ENCODE measurements around the gene LDB2. TPM values are rescaled to one million over a fixed set of nuclear protein-coding genes. Genes with fewer than 3 reads are reported as not detected.

LDB2 gene
- total RNA-seq, 2 experiments from 2014 or later = not detected

DNA sequence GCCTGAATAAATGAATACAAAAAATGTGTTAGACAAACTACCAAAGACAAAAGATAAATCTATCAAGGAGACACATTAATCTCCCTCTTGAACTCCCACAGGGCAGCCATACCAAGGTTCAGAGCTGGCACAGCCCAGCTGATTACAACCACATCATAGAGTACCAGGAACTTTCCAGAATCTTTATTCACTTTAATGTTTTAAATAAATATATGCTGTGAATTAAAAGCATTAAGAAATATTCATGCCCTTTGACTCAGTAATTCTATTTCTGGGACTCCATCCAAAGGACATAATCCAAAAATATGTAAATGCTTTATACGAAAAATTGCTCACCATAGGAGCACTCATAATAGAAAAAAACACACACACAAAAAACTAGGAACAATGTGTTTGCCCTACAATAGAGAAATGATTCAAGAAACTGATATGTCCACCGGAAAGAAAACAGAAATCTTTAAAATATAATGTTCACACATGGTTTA lies 126.0 kb downstream of the LDB2 start:
- no peak overlapping the region for H3K27ac Mint-ChIP-seq
- ChIA-PET POLR2A (no interaction called here), CTCF (no interaction called here)
- H3K27me3 Mint-ChIP-seq = peaks cover 1% of the 10 kb centered on the region
- DNase-seq = no peak
- intact Hi-C loops (cut with micrococcal nuclease) = no loop called here
- H3K36me3 Mint-ChIP-seq = no peaks in the 10 kb centered on the region
- no peaks in the 10 kb centered on the region for H3K4me1 Mint-ChIP-seq (ENCODE audit: low read depth)
- H3K4me3 Mint-ChIP-seq = no peak overlapping the region
- H3K9me3 Mint-ChIP-seq = no peaks in the 10 kb centered on the region

DNA sequence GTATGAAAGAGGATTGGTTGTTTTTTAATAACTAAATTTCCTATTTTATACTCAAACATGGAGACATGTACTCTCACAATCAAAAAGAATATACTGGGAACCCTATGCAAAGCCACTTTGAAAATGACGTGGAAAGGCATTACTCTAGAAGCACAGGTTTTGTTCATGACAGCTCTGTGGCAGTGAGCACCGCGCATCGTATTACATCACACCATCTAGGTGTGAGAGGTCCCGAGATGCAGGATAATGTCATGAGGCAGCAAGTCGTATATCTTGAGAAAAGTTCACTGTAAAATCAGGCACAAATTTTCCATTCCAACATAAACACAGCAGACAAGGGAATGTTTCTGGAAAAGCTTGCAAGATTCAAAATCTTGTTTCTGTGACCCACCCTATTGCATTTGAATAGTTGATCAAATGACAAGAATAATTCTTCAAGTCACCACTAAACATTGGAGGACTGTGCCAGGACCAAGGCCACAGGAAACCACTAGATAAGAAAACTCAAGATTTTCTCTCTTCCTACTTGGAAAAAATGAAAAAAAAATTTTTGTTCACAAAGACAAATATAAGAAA lies 127.6 kb downstream of the LDB2 start:
- ChIA-PET POLR2A (no interaction called here), CTCF (no interaction called here)
- H3K9me3 Mint-ChIP-seq = no peaks in the 10 kb centered on the region
- no peaks in the 10 kb centered on the region for H3K4me1 Mint-ChIP-seq (ENCODE audit: low read depth)
- H3K27ac Mint-ChIP-seq = no peak overlapping the region
- no peak for DNase-seq
- H3K36me3 Mint-ChIP-seq = no peaks in the 10 kb centered on the region
- no peak overlapping the region for H3K4me3 Mint-ChIP-seq
- peaks cover 3% of the 10 kb centered on the region for H3K27me3 Mint-ChIP-seq
- intact Hi-C loops (cut with micrococcal nuclease) = no loop called here

DNA sequence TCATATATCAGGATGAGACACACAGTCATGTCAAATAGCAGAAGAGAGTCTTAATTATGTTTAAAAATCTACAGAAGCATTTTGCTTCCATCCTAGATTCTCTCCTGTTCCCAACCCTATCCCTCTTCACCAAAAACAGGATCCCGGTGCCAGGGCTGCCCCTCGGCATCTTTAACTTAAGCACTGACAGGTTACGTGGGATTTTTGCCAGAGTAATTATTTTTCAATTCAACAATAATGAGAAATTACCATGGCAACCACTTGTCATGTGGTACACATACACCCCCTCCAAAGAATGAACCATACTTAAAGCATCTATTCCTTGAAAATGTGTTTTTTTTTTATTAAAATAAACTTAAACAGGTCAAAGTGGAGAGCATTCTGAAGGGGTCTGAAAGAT lies 130.6 kb downstream of the LDB2 start:
- no peak for DNase-seq
- ChIA-PET POLR2A (no interaction called here), CTCF (no interaction called here)
- no peak overlapping the region for H3K4me3 Mint-ChIP-seq
- H3K27ac Mint-ChIP-seq = no peak overlapping the region
- intact Hi-C loops (cut with micrococcal nuclease) = no loop called here
- no peaks in the 10 kb centered on the region for H3K4me1 Mint-ChIP-seq (ENCODE audit: low read depth)
- H3K27me3 Mint-ChIP-seq = peaks cover 1% of the 10 kb centered on the region
- no peaks in the 10 kb centered on the region for H3K9me3 Mint-ChIP-seq
- no peaks in the 10 kb centered on the region for H3K36me3 Mint-ChIP-seq

DNA sequence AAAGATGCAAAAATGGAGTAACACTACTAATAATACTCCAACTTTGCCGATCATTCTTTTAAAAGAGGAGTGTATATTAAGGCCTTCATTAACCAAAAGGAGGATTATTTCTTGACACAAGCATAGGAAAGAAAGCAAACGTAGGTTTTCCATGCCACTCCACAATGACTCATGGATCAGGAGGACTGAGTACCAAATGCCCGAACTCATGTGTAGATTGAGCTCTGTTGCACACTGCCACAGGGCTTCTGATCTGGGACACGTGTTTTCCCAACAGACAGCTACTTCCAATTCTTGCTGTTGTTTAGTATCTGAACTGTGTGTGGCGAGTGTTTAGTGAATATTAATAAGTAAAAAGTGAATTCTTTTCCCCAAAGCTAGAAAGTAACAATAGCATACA lies 131.2 kb downstream of the LDB2 start:
- POLR2A ChIA-PET = no interaction called here
- CTCF ChIA-PET = no interaction called here
- Mint-ChIP-seq H3K36me3 (no peaks in the 10 kb centered on the region), H3K9me3 (no peaks in the 10 kb centered on the region), H3K27me3 (peaks cover 1% of the 10 kb centered on the region), H3K4me1 (ENCODE audit: low read depth) (no peaks in the 10 kb centered on the region), H3K4me3 (no peak overlapping the region), H3K27ac (no peak overlapping the region)
- intact Hi-C loops (cut with micrococcal nuclease) = no loop called here
- DNase-seq = no peak

DNA sequence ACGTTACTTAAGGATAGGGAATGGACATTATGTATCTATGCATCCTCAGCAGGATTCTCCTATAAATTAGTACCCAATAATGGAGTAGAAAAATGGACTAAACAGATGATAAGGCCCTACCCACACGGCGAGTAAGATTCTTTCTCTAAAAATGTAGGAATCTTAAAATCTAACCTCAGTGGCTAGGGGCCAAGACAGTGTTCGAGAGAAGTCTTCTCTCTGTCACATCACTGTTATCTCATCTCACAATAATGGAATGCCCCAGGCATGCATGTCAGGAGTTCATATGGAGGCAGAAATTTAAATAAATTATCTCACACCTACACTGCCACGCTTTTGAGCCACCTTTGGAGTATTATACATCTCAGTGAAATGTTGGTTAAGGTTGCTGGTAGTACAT lies 132.9 kb downstream of the LDB2 start:
- Mint-ChIP-seq H3K9me3 (no peaks in the 10 kb centered on the region), H3K27ac (no peak overlapping the region), H3K4me1 (ENCODE audit: low read depth) (no peaks in the 10 kb centered on the region), H3K27me3 (peaks cover 1% of the 10 kb centered on the region), H3K36me3 (no peaks in the 10 kb centered on the region), H3K4me3 (no peak overlapping the region)
- intact Hi-C loops (cut with micrococcal nuclease) = no loop called here
- CTCF ChIA-PET = no interaction called here
- DNase-seq = no peak
- POLR2A ChIA-PET = no interaction called here

DNA sequence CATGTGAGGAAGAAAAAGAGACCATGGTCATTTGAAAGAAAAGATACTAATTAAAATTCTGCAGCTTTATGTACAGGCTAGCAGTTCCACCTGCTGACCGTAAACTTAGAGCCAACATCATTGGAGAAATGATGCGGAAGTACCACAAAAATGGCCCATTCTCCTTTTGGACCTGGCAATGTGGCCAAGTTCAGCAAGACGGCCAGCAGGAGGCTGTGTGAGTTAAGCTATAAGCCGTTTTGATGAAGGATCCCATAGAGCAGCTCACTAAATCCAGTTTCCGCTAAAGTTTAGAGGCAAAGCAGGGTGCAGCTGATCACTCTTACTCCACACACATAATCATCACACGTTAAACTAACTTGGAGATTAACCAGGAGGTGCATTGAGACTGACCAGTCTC lies 133.8 kb downstream of the LDB2 start:
- H3K27ac Mint-ChIP-seq = no peak overlapping the region
- intact Hi-C loops (cut with micrococcal nuclease) = no loop called here
- DNase-seq = no peak
- ChIA-PET CTCF (no interaction called here), POLR2A (no interaction called here)
- H3K9me3 Mint-ChIP-seq = no peaks in the 10 kb centered on the region
- H3K4me1 Mint-ChIP-seq (ENCODE audit: low read depth) = no peaks in the 10 kb centered on the region
- H3K4me3 Mint-ChIP-seq = no peak overlapping the region
- peaks cover 1% of the 10 kb centered on the region for H3K27me3 Mint-ChIP-seq
- no peaks in the 10 kb centered on the region for H3K36me3 Mint-ChIP-seq

DNA sequence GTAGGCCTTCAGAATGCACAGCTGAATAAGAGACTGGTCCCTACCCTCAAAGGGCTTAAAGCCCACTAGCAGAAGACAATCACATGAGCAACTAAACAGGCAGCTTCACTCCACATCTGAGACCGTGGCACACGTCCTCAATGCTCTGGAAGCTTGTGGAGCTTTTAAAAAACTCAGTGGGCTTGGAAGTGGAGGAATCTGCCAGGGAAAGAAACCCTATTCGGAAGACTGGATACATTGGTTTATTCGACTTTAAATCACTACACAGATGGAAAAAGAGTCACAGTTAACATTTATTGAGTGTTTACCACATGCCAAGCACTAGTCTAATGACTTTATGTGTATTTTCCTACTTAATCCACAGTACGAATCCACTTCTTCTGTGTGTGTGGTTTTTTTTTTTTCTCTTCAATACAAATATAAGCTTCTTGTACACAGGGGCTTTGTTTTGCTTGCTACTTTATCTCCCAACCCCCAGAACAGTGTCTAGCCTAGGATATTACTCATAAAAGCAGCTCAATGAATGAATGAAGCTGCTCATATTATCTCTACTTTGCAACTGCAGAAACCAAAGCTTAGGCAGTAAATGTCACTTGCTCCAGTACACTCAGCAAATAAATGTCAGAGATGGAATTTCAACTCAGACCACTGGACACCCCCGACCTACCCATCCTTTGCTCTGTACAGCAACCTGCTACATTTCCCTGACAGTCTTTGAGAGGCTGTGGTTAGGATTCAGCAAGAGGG lies 137.7 kb downstream of the LDB2 start:
- intact Hi-C loops (cut with micrococcal nuclease) = no loop called here
- Mint-ChIP-seq H3K36me3 (no peaks in the 10 kb centered on the region), H3K9me3 (no peaks in the 10 kb centered on the region), H3K4me1 (ENCODE audit: low read depth) (no peaks in the 10 kb centered on the region), H3K4me3 (no peak overlapping the region), H3K27me3 (no peaks in the 10 kb centered on the region), H3K27ac (no peak overlapping the region)
- no peak for DNase-seq
- ChIA-PET CTCF (no interaction called here), POLR2A (no interaction called here)

DNA sequence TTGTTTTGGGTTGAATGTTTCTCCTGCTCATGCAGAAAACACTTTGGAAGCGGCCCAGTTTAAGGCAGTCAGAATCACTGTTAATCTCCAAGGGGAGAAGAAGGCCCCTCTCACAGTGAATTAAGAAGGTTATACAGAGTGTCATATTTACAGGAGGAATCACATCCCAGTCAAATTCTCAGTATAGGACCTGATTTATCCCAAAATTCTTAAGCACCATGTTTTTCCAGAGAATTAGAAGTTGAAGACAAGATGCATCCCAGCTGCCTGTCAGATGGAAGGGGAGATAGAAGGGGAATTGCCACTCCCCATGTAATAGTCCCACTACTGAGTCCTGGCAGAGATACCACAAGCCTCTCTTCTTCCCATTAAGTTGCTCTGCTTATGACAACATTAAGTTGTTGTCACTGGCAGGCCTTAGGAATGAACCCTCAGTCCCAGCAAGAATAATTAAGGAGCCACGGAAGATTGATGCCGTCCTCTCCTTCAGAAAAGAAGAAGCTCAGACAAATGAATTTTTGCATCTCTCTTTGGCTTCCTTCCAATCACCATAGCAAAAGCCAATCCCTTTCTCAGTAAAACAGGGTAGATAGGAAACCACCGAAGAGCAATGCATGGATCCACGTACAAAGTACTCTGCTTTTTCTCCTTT lies 138.4 kb downstream of the LDB2 start:
- H3K4me3 Mint-ChIP-seq = no peak overlapping the region
- H3K36me3 Mint-ChIP-seq = no peaks in the 10 kb centered on the region
- CTCF ChIA-PET = no interaction called here
- H3K27ac Mint-ChIP-seq = no peak overlapping the region
- intact Hi-C loops (cut with micrococcal nuclease) = no loop called here
- H3K9me3 Mint-ChIP-seq = no peaks in the 10 kb centered on the region
- H3K4me1 Mint-ChIP-seq (ENCODE audit: low read depth) = no peaks in the 10 kb centered on the region
- POLR2A ChIA-PET = no interaction called here
- H3K27me3 Mint-ChIP-seq = no peaks in the 10 kb centered on the region
- DNase-seq = no peak

DNA sequence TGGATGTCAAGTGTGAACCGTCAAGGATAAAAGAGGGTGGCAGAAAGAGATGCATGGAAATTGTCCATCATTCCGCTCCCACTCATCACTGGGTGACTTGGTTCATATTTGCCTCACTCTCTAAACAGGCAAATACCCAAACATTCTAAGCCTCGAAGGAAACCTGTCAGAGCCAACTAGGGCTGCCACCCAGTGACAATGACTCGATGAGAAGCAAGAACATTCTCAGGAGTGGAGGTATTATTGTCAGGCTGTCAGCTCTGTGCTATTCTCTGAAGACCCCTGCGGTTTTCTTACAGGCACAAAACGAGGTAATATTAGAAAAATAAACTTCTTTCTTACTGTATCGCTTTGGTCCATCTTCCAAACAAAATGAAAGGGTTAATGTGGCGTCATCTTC lies 139.6 kb downstream of the LDB2 start:
- POLR2A ChIA-PET = no interaction called here
- Mint-ChIP-seq H3K4me3 (no peak overlapping the region), H3K36me3 (no peaks in the 10 kb centered on the region), H3K4me1 (ENCODE audit: low read depth) (no peaks in the 10 kb centered on the region), H3K9me3 (no peaks in the 10 kb centered on the region), H3K27ac (no peak overlapping the region), H3K27me3 (no peaks in the 10 kb centered on the region)
- intact Hi-C loops (cut with micrococcal nuclease) = no loop called here
- CTCF ChIA-PET = no interaction called here
- no peak for DNase-seq

DNA sequence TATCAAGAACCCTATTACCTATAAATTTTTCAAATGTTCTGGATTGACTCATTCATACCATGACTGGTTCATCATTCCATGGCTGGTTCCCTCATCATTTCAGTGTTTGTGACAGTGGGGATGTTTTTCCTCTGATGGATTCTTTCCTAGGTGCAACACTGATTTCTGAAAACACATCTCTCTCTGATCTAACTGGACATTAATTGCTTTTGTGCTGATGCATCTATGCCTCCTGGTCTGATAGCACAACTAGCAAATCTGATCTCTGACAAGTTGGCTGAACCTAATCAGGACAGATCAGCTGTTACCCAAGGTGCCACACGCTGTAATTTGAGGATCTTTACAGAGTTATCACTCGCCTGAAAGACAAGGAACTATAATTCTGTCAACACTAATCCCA lies 140.2 kb downstream of the LDB2 start:
- intact Hi-C loops (cut with micrococcal nuclease) = no loop called here
- H3K27me3 Mint-ChIP-seq = no peaks in the 10 kb centered on the region
- H3K4me3 Mint-ChIP-seq = no peak overlapping the region
- no peak for DNase-seq
- ChIA-PET POLR2A (no interaction called here), CTCF (no interaction called here)
- no peak overlapping the region for H3K27ac Mint-ChIP-seq
- no peaks in the 10 kb centered on the region for H3K36me3 Mint-ChIP-seq
- H3K4me1 Mint-ChIP-seq (ENCODE audit: low read depth) = no peaks in the 10 kb centered on the region
- H3K9me3 Mint-ChIP-seq = no peaks in the 10 kb centered on the region

DNA sequence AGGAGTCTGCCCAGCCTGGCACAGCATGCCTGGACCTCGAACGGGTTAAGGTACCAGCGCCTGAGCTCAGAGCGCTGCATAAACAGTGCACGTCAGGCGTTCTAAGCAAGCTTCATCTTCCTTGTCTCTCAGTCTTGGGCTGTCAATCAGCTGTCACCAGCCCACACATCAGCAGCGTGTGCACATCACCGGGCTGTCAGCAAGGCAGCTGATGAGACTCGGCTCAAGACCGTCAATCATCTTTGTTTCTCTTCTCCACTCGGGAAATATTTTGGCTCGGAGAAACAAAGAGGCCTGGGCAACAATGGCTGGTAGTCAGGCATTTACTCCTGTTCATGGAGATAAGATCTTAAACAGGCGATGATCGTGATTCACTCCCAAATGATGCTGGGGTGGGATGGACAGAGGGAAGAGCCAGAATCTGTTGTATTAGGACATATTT lies 141.3 kb downstream of the LDB2 start:
- ChIA-PET CTCF (no interaction called here), POLR2A (no interaction called here)
- H3K9me3 Mint-ChIP-seq = no peaks in the 10 kb centered on the region
- no peaks in the 10 kb centered on the region for H3K4me1 Mint-ChIP-seq (ENCODE audit: low read depth)
- no peak overlapping the region for H3K4me3 Mint-ChIP-seq
- intact Hi-C loops (cut with micrococcal nuclease) = no loop called here
- no peak overlapping the region for H3K27ac Mint-ChIP-seq
- no peaks in the 10 kb centered on the region for H3K27me3 Mint-ChIP-seq
- no peak for DNase-seq
- no peaks in the 10 kb centered on the region for H3K36me3 Mint-ChIP-seq

DNA sequence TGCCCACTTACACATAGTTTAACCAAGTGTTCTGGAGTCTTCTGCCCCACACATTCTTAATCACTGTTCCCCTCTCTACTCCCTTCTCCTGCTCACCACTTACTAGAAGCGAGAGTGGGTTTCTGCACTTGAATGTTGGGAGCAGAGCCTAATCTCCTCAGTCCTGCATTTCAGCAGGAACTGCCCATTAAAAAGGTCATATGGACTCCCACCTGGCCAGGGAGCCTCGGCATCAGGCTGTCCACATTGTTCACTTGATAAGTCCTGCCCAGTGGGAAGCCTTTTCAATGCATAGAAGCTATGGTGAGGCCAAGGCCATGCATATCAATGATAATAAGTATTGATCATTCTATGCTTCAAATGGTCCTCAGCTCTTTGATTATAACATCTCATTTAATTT lies 144.3 kb downstream of the LDB2 start:
- Mint-ChIP-seq H3K4me1 (ENCODE audit: low read depth) (no peaks in the 10 kb centered on the region), H3K4me3 (no peak overlapping the region), H3K27ac (no peak overlapping the region), H3K9me3 (no peaks in the 10 kb centered on the region), H3K36me3 (no peaks in the 10 kb centered on the region), H3K27me3 (no peaks in the 10 kb centered on the region)
- ChIA-PET CTCF (no interaction called here), POLR2A (interaction anchor here (0.6 kb wide), 1 partner anchor 126 kb away, joined by 3 read pairs; no protein-coding TSS in a partner anchor)
- no peak for DNase-seq
- intact Hi-C loops (cut with micrococcal nuclease) = no loop called here

DNA sequence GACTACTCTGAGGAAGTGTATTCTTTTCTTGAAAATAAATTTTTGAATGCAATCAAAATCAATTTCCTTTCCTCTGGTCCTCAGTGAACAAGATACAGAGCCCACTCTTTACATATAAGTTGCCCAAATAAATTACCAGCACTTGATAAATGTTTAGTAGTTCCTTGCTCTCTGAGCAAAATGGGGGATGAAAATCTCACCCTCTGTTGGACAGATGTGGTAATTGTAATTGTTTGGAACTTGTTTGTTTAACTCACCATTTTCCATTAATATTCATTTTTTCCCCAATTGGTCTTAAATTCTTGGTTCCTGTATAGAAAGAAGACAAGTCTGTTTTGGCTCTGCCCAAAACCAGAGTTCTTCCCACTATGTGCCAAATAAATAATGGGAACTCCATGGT lies 146.3 kb downstream of the LDB2 start:
- no peaks in the 10 kb centered on the region for H3K4me1 Mint-ChIP-seq (ENCODE audit: low read depth)
- POLR2A ChIA-PET = no interaction called here
- no peak for DNase-seq
- no peak overlapping the region for H3K4me3 Mint-ChIP-seq
- H3K27me3 Mint-ChIP-seq = no peaks in the 10 kb centered on the region
- intact Hi-C loops (cut with micrococcal nuclease) = no loop called here
- CTCF ChIA-PET = no interaction called here
- H3K9me3 Mint-ChIP-seq = no peaks in the 10 kb centered on the region
- no peak overlapping the region for H3K27ac Mint-ChIP-seq
- no peaks in the 10 kb centered on the region for H3K36me3 Mint-ChIP-seq

Measured in activated CD4-positive, alpha-beta memory T cell treated with anti-CD3 and anti-CD28 coated beads for 36 hours (primary cell).